SU-DHL-6 (cell line): ENCODE data around the gene OSBPL9.

Experiments used
- H2AFZ ChIP-seq: fragments of 200-600 bp; sonication (generic); 2 replicates; pipeline ENCODE4 v1.6.1; 2014; ENCODE audit warnings: low read depth, mild to moderate bottlenecking, moderate library complexity, mixed read lengths, antibody characterized with exemption, low read length; ENCODE audit not compliant: severe bottlenecking
- H3F3A ChIP-seq: fragments of 200-600 bp; shearing (Covaris generic); 2 replicates; pipeline ENCODE4 v1.6.0; 2016; ENCODE audit warnings: antibody characterized with exemption, mild to moderate bottlenecking; ENCODE audit not compliant: insufficient read depth
- H3K27ac ChIP-seq: fragments of 200-600 bp; sonication (generic); 2 replicates; pipeline ENCODE4 v1.5.1; 2016; ENCODE audit warnings: low read depth, mild to moderate bottlenecking, low read length, moderate library complexity, mixed read lengths
- H3K27me3 ChIP-seq: fragments of 200-600 bp; sonication (generic), shearing (Covaris generic); 2 replicates; pipeline ENCODE4 v1.6.0; 2014; ENCODE audit warnings: mild to moderate bottlenecking, low read length
- H3K36me3 ChIP-seq: fragments of 200-600 bp; sonication (generic); 2 replicates; pipeline ENCODE4 v1.6.1; 2014; ENCODE audit warnings: mild to moderate bottlenecking, low read length, mixed read lengths
- H3K4me2 ChIP-seq: fragments of 300-600, 200-600 bp; shearing (Covaris generic), sonication (generic); 2 replicates; pipeline ENCODE4 v1.6.0; 2014; ENCODE audit warnings: low read length, low read depth, mild to moderate bottlenecking; ENCODE audit not compliant: poor library complexity, severe bottlenecking
- H3K4me3 ChIP-seq: fragments of 200-600 bp; sonication (generic); 2 replicates; pipeline ENCODE4 v1.5.1; 2014; ENCODE audit warnings: antibody characterized with exemption, low read length, mild to moderate bottlenecking, mixed read lengths; ENCODE audit not compliant: insufficient read depth, poor library complexity, severe bottlenecking
- H3K79me2 ChIP-seq: fragments of 200-600 bp; sonication (generic); 2 replicates; pipeline ENCODE4 v1.6.1; 2014; ENCODE audit warnings: mild to moderate bottlenecking, low read length, moderate library complexity; ENCODE audit not compliant: insufficient read depth
- H3K9ac ChIP-seq: fragments of 200-600 bp; sonication (generic); 2 replicates; pipeline ENCODE4 v1.7.0; 2014; ENCODE audit warnings: mild to moderate bottlenecking, low read length
- H3K9me2 ChIP-seq: fragments of 200-600 bp; sonication (generic); replicated peaks from 2 replicates; pipeline ENCODE4 v1.6.1; 2014; ENCODE audit warnings: low read length; ENCODE audit not compliant: insufficient read depth
- H3K9me3 ChIP-seq: fragments of 200-600 bp; sonication (generic); 2 replicates; pipeline ENCODE4 v1.6.1; 2014; ENCODE audit warnings: low read length, mixed read lengths; ENCODE audit not compliant: insufficient read depth
- H4K20me1 ChIP-seq: fragments of 200-600 bp; sonication (generic); 2 replicates; pipeline ENCODE4 v1.6.1; 2014; ENCODE audit warnings: low read depth, mild to moderate bottlenecking, antibody characterized with exemption, low read length, moderate library complexity, mixed read lengths
- EZH2phosphoT487 ChIP-seq: fragments of 200-600 bp; sonication (generic), shearing (Covaris generic); conservative IDR thresholded peaks from 2 replicates; pipeline ENCODE4 v1.6.1; 2018; ENCODE audit warnings: mild to moderate bottlenecking, antibody characterized with exemption, low read length, moderate library complexity, mixed read lengths
- TF ChIP-seq, protein P1 (sequence below): fragments of 200-600 bp; sonication (generic); IDR thresholded peaks from one replicate; pipeline ENCODE4 v1.5.1; 2017; ENCODE audit warnings: antibody characterized with exemption, mild to moderate bottlenecking, low read length, moderate library complexity; ENCODE audit not compliant: insufficient read depth, poor library complexity, severe bottlenecking

Gene OSBPL9

DNA sequence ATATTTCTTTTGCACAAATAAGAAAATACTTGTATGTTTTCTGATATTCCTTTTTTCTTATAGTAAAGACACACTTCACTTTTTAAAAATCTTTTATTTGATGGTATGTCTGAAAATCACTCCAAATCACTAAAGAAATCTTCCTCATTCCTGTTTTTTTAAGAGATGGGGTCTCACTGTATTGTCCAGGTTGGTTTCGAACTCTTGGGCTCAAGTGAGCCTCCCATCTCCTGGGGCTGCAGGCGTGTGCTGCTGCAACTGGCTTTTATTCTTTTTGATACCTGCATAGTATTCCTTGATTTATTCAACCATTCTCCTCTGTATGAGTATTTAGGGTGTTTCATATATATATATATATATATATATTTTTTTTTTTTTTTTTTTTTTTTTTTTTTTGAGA lies 88.1 kb downstream of the OSBPL9 start:
- H2AFZ ChIP-seq, result no peak overlapping the region
- no peaks in the 10 kb centered on the region for H3K27me3 ChIP-seq
- H3K36me3 ChIP-seq, result no peaks in the 10 kb centered on the region
- H3F3A ChIP-seq, result no peaks in the 10 kb centered on the region
- no peaks in the 10 kb centered on the region for H3K9me2 ChIP-seq
- no peak overlapping the region for H3K27ac ChIP-seq
- TF ChIP-seq, protein P1, sequence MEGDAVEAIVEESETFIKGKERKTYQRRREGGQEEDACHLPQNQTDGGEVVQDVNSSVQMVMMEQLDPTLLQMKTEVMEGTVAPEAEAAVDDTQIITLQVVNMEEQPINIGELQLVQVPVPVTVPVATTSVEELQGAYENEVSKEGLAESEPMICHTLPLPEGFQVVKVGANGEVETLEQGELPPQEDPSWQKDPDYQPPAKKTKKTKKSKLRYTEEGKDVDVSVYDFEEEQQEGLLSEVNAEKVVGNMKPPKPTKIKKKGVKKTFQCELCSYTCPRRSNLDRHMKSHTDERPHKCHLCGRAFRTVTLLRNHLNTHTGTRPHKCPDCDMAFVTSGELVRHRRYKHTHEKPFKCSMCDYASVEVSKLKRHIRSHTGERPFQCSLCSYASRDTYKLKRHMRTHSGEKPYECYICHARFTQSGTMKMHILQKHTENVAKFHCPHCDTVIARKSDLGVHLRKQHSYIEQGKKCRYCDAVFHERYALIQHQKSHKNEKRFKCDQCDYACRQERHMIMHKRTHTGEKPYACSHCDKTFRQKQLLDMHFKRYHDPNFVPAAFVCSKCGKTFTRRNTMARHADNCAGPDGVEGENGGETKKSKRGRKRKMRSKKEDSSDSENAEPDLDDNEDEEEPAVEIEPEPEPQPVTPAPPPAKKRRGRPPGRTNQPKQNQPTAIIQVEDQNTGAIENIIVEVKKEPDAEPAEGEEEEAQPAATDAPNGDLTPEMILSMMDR, result no peak
- H3K9ac ChIP-seq, result no peak overlapping the region
- no peaks in the 10 kb centered on the region for H4K20me1 ChIP-seq
- no peak overlapping the region for H3K4me3 ChIP-seq
- H3K4me2 ChIP-seq, result no peak overlapping the region
- no peaks in the 10 kb centered on the region for H3K79me2 ChIP-seq
- H3K9me3 ChIP-seq, result no peaks in the 10 kb centered on the region

DNA sequence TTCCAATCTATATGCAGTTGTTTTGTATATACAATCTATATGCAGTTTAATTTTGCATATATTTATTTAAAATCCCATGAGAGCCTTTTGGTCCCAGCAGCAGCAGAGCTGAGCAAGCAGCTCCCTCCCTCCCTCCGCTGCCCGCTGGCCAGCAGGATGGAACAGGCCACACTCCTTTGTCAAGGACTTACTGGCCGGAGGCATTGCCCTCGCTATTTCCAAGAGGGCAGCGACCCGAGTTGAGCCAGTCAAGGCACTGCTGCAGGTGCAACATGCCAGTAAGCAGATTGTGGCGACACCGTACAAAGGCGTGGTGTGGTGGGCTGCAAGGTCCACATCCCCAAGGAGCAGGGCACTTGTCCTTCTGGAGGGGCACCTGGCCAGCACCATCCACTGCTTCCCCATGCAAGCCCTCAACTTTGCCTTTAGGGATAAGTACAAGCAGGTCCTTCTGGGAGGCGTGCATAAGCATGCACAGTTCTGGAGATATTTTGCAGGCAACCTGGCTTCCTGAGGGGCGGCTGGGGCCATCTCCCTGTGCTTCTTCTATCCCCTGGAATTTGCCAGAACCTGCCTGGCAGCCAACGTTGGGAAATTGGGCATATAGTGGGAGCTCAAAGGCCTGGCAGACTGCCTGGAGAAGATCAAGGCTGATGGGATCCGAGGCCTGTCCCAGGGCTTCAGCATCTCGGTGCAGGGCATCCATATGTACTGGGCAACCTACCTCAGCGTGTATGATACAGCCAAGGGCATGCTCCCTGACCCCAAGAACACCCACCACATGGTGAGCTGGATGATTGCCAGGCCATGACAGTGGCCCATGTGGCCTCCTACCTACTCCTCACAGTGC lies 92.2 kb downstream of the OSBPL9 start:
- H3K9ac ChIP-seq, result no peak overlapping the region

DNA sequence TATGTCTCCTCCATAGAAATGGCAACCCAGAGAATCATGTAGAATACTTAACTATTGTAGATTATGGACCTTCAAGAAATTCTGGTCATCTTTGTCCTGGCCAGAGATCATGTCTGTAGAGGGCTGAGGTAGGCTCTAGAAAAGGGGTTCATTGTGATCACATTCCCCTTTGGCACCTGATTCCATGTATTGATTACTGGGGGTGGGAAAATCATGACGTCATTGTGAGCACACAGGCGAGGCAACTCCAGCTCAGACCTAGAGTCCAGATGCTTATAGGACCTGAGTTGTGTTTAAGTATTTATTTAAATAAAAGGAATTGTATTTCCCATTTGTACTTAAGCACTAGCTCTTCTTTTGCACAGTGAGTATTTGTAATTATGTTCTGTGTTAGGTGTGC lies 93.1 kb downstream of the OSBPL9 start:
- no peaks in the 10 kb centered on the region for H3K9me3 ChIP-seq
- H3K9ac ChIP-seq, result no peak overlapping the region
- no peak for TF ChIP-seq EZH2phosphoT487
- TF ChIP-seq, protein P1, result no peak
- no peak overlapping the region for H3K4me3 ChIP-seq
- H3K79me2 ChIP-seq, result no peaks in the 10 kb centered on the region
- H2AFZ ChIP-seq, result no peak overlapping the region
- no peaks in the 10 kb centered on the region for H3K9me2 ChIP-seq
- no peak overlapping the region for H3K27ac ChIP-seq
- H3F3A ChIP-seq, result no peaks in the 10 kb centered on the region
- H3K36me3 ChIP-seq, result no peaks in the 10 kb centered on the region
- H3K27me3 ChIP-seq, result no peaks in the 10 kb centered on the region
- H3K4me2 ChIP-seq, result no peak overlapping the region
- no peaks in the 10 kb centered on the region for H4K20me1 ChIP-seq

More for the DNA sequence above, 92.2 kb downstream of the OSBPL9 start:
- Histone ChIP-seq H3F3A (no peaks in the 10 kb centered on the region), H3K36me3 (no peaks in the 10 kb centered on the region), H2AFZ (no peak overlapping the region), H3K27me3 (no peaks in the 10 kb centered on the region), H3K4me3 (no peak overlapping the region), H3K9me3 (no peaks in the 10 kb centered on the region), H3K79me2 (no peaks in the 10 kb centered on the region), H3K4me2 (no peak overlapping the region), H3K9me2 (no peaks in the 10 kb centered on the region), H4K20me1 (no peaks in the 10 kb centered on the region), H3K27ac (no peak overlapping the region)
- no peak for TF ChIP-seq EZH2phosphoT487
- TF ChIP-seq, protein P1, result no peak
